SJCRH30 (cell line): ENCODE measurements around the gene CD300E. TPM values are rescaled to one million over a fixed set of nuclear protein-coding genes. Genes with fewer than 3 reads are reported as not detected.
A peak's percentile ranks its signal among the peaks of the same experiment; 100 is the strongest.

Experiments
- DNase-seq, 2 experiments: peaks; one replicate each; pipeline ENCODE4 v3.0.0-alpha.2; 2015 to 2020
- H3K27ac ChIP-seq: fragments of 250-450 bp; sonication (Bioruptor Pico); 2 replicates; pipeline ENCODE4 v1.5.1; 2020; ENCODE audit warnings: mild to moderate bottlenecking, moderate library complexity
- H3K27me3 ChIP-seq: fragments of 250-450 bp; sonication (Bioruptor Pico); 2 replicates; pipeline ENCODE4 v1.5.1; 2020; ENCODE audit warnings: mild to moderate bottlenecking, moderate library complexity
- H3K36me3 ChIP-seq: fragments of 250-450 bp; sonication (Bioruptor Pico); 2 replicates; pipeline ENCODE4 v1.5.1; 2020; ENCODE audit warnings: mild to moderate bottlenecking, moderate library complexity
- H3K4me1 ChIP-seq: fragments of 250-450 bp; sonication (Bioruptor Pico); 2 replicates; pipeline ENCODE4 v1.5.1; 2020; ENCODE audit warnings: mild to moderate bottlenecking, moderate library complexity
- H3K4me3 ChIP-seq: fragments of 250-450 bp; sonication (Bioruptor Pico); 2 replicates; pipeline ENCODE4 v1.5.1; 2020; ENCODE audit warnings: mild to moderate bottlenecking, moderate library complexity
- H3K9me3 ChIP-seq: fragments of 250-450 bp; sonication (Bioruptor Pico); replicated peaks from 2 replicates; pipeline ENCODE4 v1.5.1; 2020; ENCODE audit warnings: mild to moderate bottlenecking, moderate library complexity
- total RNA-seq: library from RNA; depleted of rRNA; stranded (reverse); fragments of >200 nt; shearing (Covaris generic); gene quantifications from 2 replicates; pipeline ENCODE4 v1.2.3, GENCODE V29; 2014; rRNA removed

CD300E gene
- total RNA-seq, 1 experiment from 2014 or later: 0.22 TPM

DNA sequence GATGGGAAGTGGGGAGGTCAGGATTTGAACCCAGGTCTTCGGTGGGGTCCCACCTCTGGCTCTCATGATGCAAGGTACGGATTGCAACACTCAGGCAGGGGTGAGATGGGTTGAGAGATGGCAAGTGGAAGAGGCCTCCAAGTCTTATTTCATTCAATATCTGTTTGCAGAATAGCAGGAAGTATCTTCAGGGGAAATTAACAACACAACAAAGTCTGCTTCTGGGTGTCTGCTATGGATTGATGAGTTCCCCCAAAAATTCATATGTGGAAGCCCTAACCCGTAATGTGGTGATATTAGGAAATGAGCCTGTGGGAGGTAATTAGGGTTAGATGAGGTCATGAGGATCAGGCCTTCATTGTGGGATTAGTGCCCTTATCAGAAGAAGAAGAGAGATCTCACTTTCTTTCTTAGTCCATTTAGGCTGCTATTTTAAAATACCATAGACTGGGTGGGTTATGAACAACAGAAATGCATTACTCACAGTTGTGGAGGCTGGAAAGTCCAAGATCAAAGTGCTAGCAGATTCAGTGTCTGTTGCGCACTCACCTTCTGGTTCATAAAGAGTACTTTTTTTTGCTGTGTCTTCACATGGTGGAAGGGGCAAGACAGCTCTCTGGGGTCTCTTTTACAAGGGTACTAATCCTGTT lies 51.8 kb downstream of the CD300E start:
- Histone ChIP-seq H3K9me3 (no peaks in the 10 kb centered on the region; the same call in 1 of the 2 replicates), H3K4me3 (no peak overlapping the region), H3K27ac (no peak overlapping the region), H3K36me3 (no peaks in the 10 kb centered on the region), H3K27me3 (peaks cover 21% of the 10 kb centered on the region), H3K4me1 (peaks cover 2% of the 10 kb centered on the region; the same call in 1 of the 2 replicates)
- no peak for DNase-seq

DNA sequence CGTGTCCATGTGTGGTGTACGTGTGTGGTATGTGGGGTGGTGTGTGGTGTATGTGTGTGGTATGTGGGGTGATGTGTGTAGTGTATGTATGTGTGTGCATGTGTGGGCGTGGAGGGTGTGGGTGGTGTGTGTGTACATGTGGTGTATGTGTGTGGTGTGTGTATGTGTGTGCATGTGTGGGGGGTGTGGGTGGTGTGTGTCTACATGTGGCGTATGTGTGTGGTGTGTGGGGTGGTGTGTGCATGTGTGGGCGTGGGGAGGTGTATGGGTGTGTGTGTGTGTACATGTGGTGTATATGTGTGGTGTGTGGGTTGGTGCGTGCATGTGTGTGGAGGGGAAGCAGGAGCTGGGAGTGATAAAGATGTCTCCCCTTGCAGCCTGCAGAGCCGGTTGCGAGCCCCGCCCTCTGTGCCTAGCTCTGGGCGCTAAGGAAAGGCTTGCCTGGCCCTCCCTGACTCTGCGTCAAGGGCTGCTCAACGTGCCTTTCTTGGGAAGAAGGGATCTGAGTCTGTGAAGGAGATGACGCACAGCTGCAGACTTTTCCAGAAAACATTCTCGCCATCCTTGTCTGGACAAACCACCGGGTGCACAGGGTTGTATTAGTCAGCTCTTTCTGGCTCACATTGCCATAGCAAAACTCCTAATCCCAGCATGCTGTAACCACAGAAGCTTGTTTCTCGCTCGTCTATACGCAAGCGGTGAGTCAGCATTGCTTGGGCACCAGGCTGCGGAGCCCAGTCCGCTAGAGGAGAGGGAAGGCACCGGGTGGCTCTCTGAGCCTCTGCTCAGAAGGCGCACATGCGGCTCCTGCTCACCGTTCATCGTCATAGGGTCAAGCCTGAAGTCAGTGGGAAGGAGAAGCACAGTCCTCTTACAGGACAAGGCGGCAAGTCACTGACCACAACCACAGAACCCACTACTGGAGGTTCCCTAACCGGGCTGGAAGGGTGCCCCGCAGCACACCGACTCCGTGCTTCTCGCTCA lies 54.2 kb downstream of the CD300E start:
- peaks cover 15% of the 10 kb centered on the region for H3K27me3 ChIP-seq
- peaks cover 2% of the 10 kb centered on the region; the same call in 1 of the 2 replicates for H3K4me1 ChIP-seq
- no peaks in the 10 kb centered on the region for H3K36me3 ChIP-seq
- no peak overlapping the region for H3K4me3 ChIP-seq
- peak; percentile 40 to 52 for DNase-seq
- no peaks in the 10 kb centered on the region; the same call in 1 of the 2 replicates for H3K9me3 ChIP-seq
- no peak overlapping the region for H3K27ac ChIP-seq

DNA sequence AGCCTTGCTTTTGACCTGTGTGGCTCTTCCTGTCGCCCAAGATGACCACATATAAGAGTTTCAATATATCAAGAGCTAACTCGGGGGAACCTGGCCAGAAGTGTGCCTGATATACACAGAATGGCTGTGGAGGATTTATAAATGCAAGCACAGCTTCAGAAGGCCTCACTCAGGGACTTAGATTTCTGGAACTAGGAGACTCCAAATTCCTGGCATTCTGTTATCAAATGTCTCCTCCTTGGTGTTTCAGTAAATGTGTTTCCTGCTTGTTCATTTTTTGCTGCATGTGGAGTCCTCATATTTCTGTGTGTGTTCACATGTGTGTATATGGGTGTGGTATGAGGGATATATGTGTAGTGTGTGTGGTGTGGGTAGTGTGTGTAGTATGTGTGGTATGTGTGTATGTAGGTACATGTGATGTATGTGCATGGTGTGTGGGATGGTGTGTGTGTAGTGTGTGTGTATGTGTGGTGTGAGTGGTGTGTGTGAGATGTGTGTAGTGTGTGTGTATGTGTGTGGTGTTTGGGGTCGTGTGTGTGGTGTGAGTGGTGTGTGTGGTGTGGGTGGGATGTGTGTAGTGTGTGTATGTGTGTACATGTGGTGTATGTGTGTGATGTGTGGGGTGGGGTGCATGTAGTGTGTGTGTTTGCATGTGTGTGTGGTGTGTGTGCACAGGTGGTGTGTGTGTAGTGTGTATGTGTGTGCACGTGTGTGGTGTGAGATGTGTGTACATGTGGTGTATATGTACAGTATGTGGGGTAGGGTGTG lies 55.2 kb downstream of the CD300E start:
- Histone ChIP-seq H3K4me1 (peaks cover 2% of the 10 kb centered on the region; the same call in 1 of the 2 replicates), H3K27me3 (peaks cover 13% of the 10 kb centered on the region; the same call in 1 of the 2 replicates), H3K9me3 (no peaks in the 10 kb centered on the region; the same call in 1 of the 2 replicates), H3K36me3 (no peaks in the 10 kb centered on the region), H3K4me3 (no peak overlapping the region), H3K27ac (no peak overlapping the region)
- DNase-seq: no peak

DNA sequence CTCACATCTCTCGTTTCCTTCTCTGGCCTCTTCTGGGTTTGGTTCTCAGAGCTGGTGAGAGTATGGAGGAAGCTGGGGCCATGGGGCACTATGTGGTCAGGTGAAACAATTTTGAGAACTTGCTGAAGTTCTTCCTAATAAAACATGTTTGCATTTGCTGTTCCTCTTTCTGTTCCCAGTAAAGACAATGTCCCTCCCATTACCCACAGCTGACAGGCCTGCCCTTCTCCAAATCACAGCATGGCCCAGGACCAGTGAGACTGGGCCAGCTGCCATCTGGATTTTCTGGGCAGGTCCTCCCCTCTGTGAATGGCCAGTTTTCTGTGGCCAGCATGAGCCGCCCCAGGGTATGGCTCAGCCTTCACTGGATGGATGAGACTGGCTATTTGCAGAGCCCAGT lies 56.1 kb downstream of the CD300E start, which contains the start of gene CD300H:
CD300H (minus strand) TSS at position 113 of the 400 bp plus-strand sequence.
- H3K27me3 ChIP-seq: peaks cover 7% of the 10 kb centered on the region; the same call in 1 of the 2 replicates
- H3K27ac ChIP-seq: no peak within 1 kb of the TSS
- peaks cover 2% of the 10 kb centered on the region; the same call in 1 of the 2 replicates for H3K4me1 ChIP-seq
- H3K9me3 ChIP-seq: no peaks in the 10 kb centered on the region; the same call in 1 of the 2 replicates
- H3K4me3 ChIP-seq: no peak within 1 kb of the TSS
- DNase-seq: no peak
- no peaks in the 10 kb centered on the region for H3K36me3 ChIP-seq

DNA sequence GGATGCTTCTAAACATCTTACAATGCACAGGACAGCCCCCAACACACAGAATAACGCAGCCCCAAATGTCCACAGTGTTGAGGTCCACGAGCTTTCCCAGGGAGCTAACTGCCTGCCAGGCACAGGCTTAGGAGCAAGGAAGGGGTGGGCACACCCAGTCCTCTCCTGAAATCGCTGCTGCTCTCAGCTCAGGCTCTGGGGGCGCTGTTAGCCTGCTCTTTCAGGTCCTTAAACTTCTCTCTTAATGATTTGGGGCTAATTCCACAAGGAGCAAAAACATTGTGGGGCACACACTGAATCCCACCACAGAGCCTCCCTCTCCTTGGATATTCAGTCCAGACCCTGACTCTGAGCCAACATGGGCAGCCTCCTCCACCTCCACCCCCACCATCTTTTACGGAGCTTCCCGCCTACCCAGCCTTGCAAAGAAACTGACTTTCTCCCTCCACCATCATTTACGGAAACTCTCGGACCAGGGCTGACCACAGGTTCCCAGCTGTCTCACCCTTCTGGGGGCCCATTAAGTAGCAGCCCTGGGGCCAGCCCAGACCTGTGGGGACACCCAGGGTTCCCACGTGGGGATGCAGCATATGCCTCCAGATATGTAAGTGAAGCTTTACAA lies 57.3 kb downstream of the CD300E start:
- Histone ChIP-seq H3K27me3 (peaks cover 3% of the 10 kb centered on the region; the same call in 1 of the 2 replicates), H3K36me3 (no peaks in the 10 kb centered on the region), H3K9me3 (no peaks in the 10 kb centered on the region), H3K4me3 (no peak overlapping the region), H3K4me1 (peaks cover 2% of the 10 kb centered on the region; the same call in 1 of the 2 replicates), H3K27ac (no peak overlapping the region)
- peak; percentile 41 to 62 for DNase-seq

DNA sequence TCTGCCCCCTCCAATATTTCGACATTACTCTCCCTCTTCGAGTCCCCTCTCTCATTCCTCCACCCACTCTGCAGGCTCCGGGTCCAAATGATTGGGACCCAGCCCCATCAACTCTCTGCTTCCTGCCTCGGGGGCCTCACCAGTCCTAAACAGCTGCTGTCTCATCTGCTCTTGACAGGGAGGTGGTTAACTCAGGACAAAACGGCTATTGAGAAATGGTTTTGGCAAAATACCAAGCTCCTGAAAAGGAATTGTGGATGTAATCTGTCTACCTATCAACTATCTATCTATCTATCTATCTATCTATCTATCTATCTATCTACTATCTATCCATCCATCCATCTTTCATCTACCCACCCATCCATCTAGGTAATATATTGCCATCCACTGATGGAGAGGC lies 58.4 kb downstream of the CD300E start:
- DNase-seq: no peak
- Histone ChIP-seq H3K4me1 (peaks cover 2% of the 10 kb centered on the region; the same call in 1 of the 2 replicates), H3K36me3 (no peaks in the 10 kb centered on the region), H3K27me3 (peaks cover 3% of the 10 kb centered on the region; the same call in 1 of the 2 replicates), H3K9me3 (no peaks in the 10 kb centered on the region), H3K27ac (no peak overlapping the region), H3K4me3 (no peak overlapping the region)

DNA sequence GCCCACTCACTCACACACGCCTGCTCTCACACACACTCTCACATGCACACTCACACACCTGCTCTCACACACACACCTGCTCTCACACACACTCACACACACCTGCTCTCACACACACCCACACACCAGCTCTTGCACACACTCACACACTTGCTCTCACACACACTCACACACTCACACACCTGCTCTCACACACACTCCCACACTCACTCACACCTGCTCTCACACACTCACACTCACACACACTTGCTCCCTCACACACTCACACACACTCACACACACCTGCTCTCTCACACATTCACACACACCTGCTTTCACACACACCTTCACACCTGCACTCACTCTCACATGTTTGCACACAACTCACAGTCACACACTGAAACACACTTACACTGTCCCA lies 60.2 kb downstream of the CD300E start:
- Histone ChIP-seq H3K27ac (no peak overlapping the region), H3K4me3 (no peak overlapping the region)

DNA sequence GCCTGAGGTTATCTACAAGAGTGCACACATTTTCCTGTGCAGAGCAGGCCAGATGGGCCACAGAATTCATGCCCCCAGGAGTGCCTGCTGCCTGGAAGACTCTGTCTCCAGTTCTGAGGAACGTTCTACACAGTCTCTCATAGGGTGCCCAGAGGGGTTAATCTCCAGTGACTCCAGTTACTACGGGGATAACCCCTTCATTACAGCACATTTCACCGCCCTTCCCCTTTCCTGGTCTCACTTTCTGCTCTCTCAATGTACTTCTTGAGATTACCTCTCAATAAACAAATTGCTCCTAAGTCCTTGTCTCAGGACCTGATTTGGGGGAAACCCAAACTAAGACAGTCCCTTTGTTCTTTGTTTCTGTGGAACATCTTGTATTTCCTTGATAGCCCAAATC lies 62.0 kb downstream of the CD300E start:
- Histone ChIP-seq H3K4me1 (no peaks in the 10 kb centered on the region), H3K4me3 (no peak overlapping the region), H3K9me3 (no peaks in the 10 kb centered on the region; the same call in none of the 2 replicates), H3K36me3 (no peaks in the 10 kb centered on the region), H3K27ac (no peak overlapping the region), H3K27me3 (0 out of 2 replicates have a peak, but pooled peaks cover 3% of the 10 kb centered on the region)
- DNase-seq: no peak

More for the DNA sequence above, 60.2 kb downstream of the CD300E start:
- DNase-seq: no peak
- H3K36me3 ChIP-seq: no peaks in the 10 kb centered on the region
- no peaks in the 10 kb centered on the region; the same call in none of the 2 replicates for H3K9me3 ChIP-seq
- H3K27me3 ChIP-seq: peaks cover 6% of the 10 kb centered on the region; the same call in 1 of the 2 replicates
- no peaks in the 10 kb centered on the region for H3K4me1 ChIP-seq

Other genes starting within 250 kb of the CD300E start
- not detected in 2 replicates for gene GPRC5C, start 191.7 kb downstream of the CD300E start, total RNA-seq
- not detected in 2 replicates for gene CD300A, start 157.1 kb downstream of the CD300E start, total RNA-seq
- not detected in 2 replicates for gene CD300LB, start 92.3 kb downstream of the CD300E start, total RNA-seq
- gene CD300C, start 77.6 kb downstream of the CD300E start, total RNA-seq: not detected in 2 replicates
- not detected in 2 replicates for gene CD300H, start 56.2 kb downstream of the CD300E start, total RNA-seq
- not detected in 2 replicates for gene CD300LD, start 31.5 kb downstream of the CD300E start, total RNA-seq
- not detected in 2 replicates for gene CD300LF, start 89.2 kb upstream of the CD300E start, total RNA-seq
- gene RAB37, start 113.5 kb upstream of the CD300E start, total RNA-seq: 1.3 and 3.0 TPM in 2 replicates
- gene NHERF1, start 124.9 kb upstream of the CD300E start, total RNA-seq: 42.0 and 45.4 TPM in 2 replicates
- gene NAT9, start 152.6 kb upstream of the CD300E start, total RNA-seq: 47.7 and 50.1 TPM in 2 replicates
- not detected in 2 replicates for gene GRIN2C, start 236.1 kb upstream of the CD300E start, total RNA-seq
- gene FDXR, start 249.3 kb upstream of the CD300E start, total RNA-seq: 6.7 and 7.2 TPM in 2 replicates